Fibroblast of lung (primary cell): ENCODE measurements around the gene CLIC1.

Source experiments
- EZH2 ChIP-seq: IDR thresholded peaks from 2 replicates; pipeline ENCODE4 v1.5.1; 2012; ENCODE audit warnings: low read length, control low read depth, mild to moderate bottlenecking; ENCODE audit errors: missing control alignments
- TF ChIP-seq, protein P1 (sequence below), 2 donors: IDR thresholded peaks in 1 of 2; conservative IDR thresholded peaks in 1 of 2; 1 replicate in 1 of 2; 2 replicates in 1 of 2; pipeline ENCODE4 v1.5.1; 2011 to 2012; ENCODE audit warnings: low read length in 2 of 2, control low read depth in 1 of 2, inconsistent platforms in 1 of 2, low read depth in 1 of 2, mild to moderate bottlenecking in 1 of 2

DNA sequence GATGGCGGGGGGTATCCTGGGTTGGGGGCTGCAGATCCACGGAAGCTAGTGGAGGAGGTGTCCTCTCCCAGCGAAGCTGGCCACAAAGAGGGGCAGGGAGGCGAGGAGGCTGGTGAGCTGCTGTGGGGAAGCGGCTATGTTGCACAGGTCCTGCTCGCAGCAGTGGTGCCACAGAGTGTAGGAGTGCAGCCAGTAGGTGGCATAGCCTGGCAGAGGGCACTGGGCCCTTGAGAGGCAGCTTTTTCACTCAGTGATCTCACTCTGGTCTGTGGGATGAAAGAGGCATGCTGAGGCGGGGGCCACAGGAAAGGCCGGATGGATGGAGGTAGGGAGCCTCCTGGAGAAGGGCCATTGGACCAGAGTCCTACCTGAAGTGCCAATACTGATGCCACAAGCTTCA, 24.0 kb downstream of the CLIC1 start:
- TF ChIP-seq, protein P1, sequence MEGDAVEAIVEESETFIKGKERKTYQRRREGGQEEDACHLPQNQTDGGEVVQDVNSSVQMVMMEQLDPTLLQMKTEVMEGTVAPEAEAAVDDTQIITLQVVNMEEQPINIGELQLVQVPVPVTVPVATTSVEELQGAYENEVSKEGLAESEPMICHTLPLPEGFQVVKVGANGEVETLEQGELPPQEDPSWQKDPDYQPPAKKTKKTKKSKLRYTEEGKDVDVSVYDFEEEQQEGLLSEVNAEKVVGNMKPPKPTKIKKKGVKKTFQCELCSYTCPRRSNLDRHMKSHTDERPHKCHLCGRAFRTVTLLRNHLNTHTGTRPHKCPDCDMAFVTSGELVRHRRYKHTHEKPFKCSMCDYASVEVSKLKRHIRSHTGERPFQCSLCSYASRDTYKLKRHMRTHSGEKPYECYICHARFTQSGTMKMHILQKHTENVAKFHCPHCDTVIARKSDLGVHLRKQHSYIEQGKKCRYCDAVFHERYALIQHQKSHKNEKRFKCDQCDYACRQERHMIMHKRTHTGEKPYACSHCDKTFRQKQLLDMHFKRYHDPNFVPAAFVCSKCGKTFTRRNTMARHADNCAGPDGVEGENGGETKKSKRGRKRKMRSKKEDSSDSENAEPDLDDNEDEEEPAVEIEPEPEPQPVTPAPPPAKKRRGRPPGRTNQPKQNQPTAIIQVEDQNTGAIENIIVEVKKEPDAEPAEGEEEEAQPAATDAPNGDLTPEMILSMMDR (conservative IDR thresholded peaks at IDR 0.05 in 1 of 2, IDR thresholded peaks at IDR 0.05 in 1 of 2; ENCODE audit: low read depth in 1 of 2, low read length in 2 of 2) = no peak
- no peak for TF ChIP-seq EZH2
